ENCODE measurements around the gene SHMT1. TPM values are rescaled to one million over a fixed set of nuclear protein-coding genes. Genes with fewer than 3 reads are reported as not detected.
"Not testable (repeated sequence)": the region's sequence is repeated elsewhere in the genome, so short reads cannot be mapped to it uniquely, and the experiment has no call there.

The SHMT1 gene
- total RNA-seq, 2 donors from 2014 or later = 10.1 to 16.5 TPM

DNA sequence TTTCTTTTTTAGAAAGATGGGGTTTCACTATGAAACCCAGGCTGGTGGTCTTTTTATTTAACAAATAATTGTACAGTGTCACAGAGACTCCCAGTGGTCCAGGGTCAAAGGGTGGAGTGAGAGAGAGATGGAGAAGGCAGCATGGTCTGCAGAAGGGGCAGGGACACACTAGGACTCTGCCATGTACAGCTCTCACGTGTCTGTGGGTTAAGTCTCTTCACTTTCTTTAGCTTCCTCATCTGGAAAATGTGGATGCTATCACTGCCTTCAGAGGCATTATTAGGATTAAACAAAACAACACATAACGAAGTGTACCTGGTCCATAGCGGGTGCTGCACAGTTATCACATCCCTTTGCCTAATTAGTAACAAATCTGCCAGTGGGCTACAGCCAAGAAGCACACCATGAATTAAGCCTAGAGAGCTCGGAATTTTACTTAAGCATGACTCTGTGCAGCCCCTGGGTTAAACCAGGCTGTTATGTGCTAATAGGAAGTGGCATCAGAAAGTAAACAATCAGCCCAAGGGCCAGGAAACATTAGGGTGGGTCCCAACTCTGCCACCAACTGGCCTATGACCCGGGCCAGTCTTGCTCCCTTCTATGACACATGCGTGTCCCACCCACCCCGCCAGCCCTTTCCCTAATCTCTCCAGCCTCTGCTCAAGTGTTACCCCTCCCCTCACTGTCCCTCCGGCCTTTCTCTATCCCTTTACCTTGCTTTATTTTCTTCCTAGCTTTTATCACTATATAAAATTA, 62.4 kb downstream of the SHMT1 start:
- intact Hi-C loops (cut with DNase I) = no loop called here
- 71 to 89% methylated on average over 8 of the region's 8 CpGs for WGBS, 2 donors
- H3K9me3 ChIP-seq = no peaks in the 10 kb centered on the region
- DNase-seq (no peak), ATAC-seq (no peak)
- H3K27me3 ChIP-seq = no peaks in the 10 kb centered on the region
- H3K4me3 ChIP-seq = no peak overlapping the region
- H3K27ac ChIP-seq = no peak overlapping the region
- TF ChIP-seq, protein P1, sequence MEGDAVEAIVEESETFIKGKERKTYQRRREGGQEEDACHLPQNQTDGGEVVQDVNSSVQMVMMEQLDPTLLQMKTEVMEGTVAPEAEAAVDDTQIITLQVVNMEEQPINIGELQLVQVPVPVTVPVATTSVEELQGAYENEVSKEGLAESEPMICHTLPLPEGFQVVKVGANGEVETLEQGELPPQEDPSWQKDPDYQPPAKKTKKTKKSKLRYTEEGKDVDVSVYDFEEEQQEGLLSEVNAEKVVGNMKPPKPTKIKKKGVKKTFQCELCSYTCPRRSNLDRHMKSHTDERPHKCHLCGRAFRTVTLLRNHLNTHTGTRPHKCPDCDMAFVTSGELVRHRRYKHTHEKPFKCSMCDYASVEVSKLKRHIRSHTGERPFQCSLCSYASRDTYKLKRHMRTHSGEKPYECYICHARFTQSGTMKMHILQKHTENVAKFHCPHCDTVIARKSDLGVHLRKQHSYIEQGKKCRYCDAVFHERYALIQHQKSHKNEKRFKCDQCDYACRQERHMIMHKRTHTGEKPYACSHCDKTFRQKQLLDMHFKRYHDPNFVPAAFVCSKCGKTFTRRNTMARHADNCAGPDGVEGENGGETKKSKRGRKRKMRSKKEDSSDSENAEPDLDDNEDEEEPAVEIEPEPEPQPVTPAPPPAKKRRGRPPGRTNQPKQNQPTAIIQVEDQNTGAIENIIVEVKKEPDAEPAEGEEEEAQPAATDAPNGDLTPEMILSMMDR (IDR thresholded peaks at IDR 0.05) = no peak
- TF ChIP-seq POLR2A (IDR thresholded peaks at IDR 0.05) = no peak
- H3K36me3 ChIP-seq (replicated peaks in 1 of 2; ENCODE audit: insufficient read depth in 1 of 2, low read depth in 2 of 2) = peaks cover 0 to 28% of the 10 kb centered on the region in 2 donors
- no peaks in the 10 kb centered on the region for H3K4me1 ChIP-seq

- H3K9me3 ChIP-seq, H3K27ac ChIP-seq: not testable (repeated sequence)
- peaks cover 0 to 19% of the 10 kb centered on the region in 2 donors for H3K36me3 ChIP-seq (replicated peaks in 1 of 2; ENCODE audit: insufficient read depth in 1 of 2, low read depth in 2 of 2)
Observed at GRCh38 chr17:18298061-18298460, 65.3 kb downstream of the SHMT1 start.

GRCh38 chr17:18291718-18292540, 71.4 kb downstream of the SHMT1 start:
- no peak overlapping the region for H3K4me3 ChIP-seq
- no peak overlapping the region for H3K27ac ChIP-seq
- H3K9me3 ChIP-seq = no peaks in the 10 kb centered on the region
- TF ChIP-seq POLR2A (IDR thresholded peaks at IDR 0.05) = no peak
- TF ChIP-seq, protein P1 (IDR thresholded peaks at IDR 0.05) = no peak
- WGBS, 2 donors = 91 to 93% methylated on average over 15 of the region's 15 CpGs
- no peaks in the 10 kb centered on the region for H3K27me3 ChIP-seq
- ATAC-seq (no peak), DNase-seq (no peak)
- H3K4me1 ChIP-seq = no peaks in the 10 kb centered on the region
- intact Hi-C loops (cut with DNase I) = no loop called here
- peaks cover 0 to 17% of the 10 kb centered on the region in 2 donors for H3K36me3 ChIP-seq (replicated peaks in 1 of 2; ENCODE audit: insufficient read depth in 1 of 2, low read depth in 2 of 2)

More at GRCh38 chr17:18298061-18298460, 65.3 kb downstream of the SHMT1 start:
- H3K27me3 ChIP-seq; DNase-seq; intact Hi-C loops (cut with DNase I); ATAC-seq; H3K4me1 ChIP-seq; H3K4me3 ChIP-seq: not testable (repeated sequence)
- 97% methylated on average over 7 of the region's 30 CpGs; no CpG with 5 or more reads in 1 of the 2 donors for WGBS, 2 donors

GRCh38 chr17:18285296-18285695, 78.1 kb downstream of the SHMT1 start:
- no peak overlapping the region for H3K27ac ChIP-seq
- TF ChIP-seq POLR2A (IDR thresholded peaks at IDR 0.05) = no peak
- TF ChIP-seq, protein P1 (IDR thresholded peaks at IDR 0.05) = no peak
- no peaks in the 10 kb centered on the region for H3K4me1 ChIP-seq
- H3K27me3 ChIP-seq = no peaks in the 10 kb centered on the region
- intact Hi-C loops (cut with DNase I) = no loop called here
- no peak overlapping the region for H3K4me3 ChIP-seq
- no peaks in the 10 kb centered on the region for H3K9me3 ChIP-seq
- WGBS, 2 donors = 93 to 99% methylated on average over 11 of the region's 11 CpGs
- no peak for DNase-seq
- ATAC-seq = no peak
- peaks cover 0 to 34% of the 10 kb centered on the region in 2 donors for H3K36me3 ChIP-seq (replicated peaks in 1 of 2; ENCODE audit: insufficient read depth in 1 of 2, low read depth in 2 of 2)

- H3K9me3 ChIP-seq = no peaks in the 10 kb centered on the region
- H3K27me3 ChIP-seq = no peaks in the 10 kb centered on the region
- DNase-seq (no peak), ATAC-seq (no peak)
- no peak overlapping the region for H3K4me3 ChIP-seq
- WGBS, 2 donors = 93 to 96% methylated on average over 4 to 6 of the region's 6 CpGs
- intact Hi-C loops (cut with DNase I) = no loop called here
- H3K4me1 ChIP-seq = no peaks in the 10 kb centered on the region
- TF ChIP-seq POLR2A (IDR thresholded peaks at IDR 0.05) = no peak
- TF ChIP-seq, protein P1 (IDR thresholded peaks at IDR 0.05) = no peak
- H3K27ac ChIP-seq = no peak overlapping the region
- H3K36me3 ChIP-seq (replicated peaks in 1 of 2; ENCODE audit: insufficient read depth in 1 of 2, low read depth in 2 of 2) = peaks cover 13 to 42% of the 10 kb centered on the region in 2 donors
Observed at GRCh38 chr17:18281788-18282187, 81.6 kb downstream of the SHMT1 start.

All from body of pancreas (tissue), 4 donors.